Measurements from ENCODE around the gene RCCD1.

The RCCD1 gene

GRCh38 chr15:91007266-91007665, 52.6 kb downstream of the RCCD1 start:
- Histone ChIP-seq H4K20me1 (ENCODE audit: control insufficient read depth, insufficient read depth, low read depth, low read length) (no peaks in the 10 kb centered on the region; the same call in 1 of the 2 replicates), H3K27me3 (ENCODE audit: control insufficient read depth, low read length) (no peaks in the 10 kb centered on the region)

More at GRCh38 chr15:91007266-91007665, 52.6 kb downstream of the RCCD1 start:
- no peak overlapping the region for H3K4me2 ChIP-seq (ENCODE audit: low read length)
- no peaks in the 10 kb centered on the region for H3K9me2 ChIP-seq (replicated peaks; ENCODE audit: control insufficient read depth, low read length)
- no peak overlapping the region for H3K4me3 ChIP-seq (ENCODE audit: low read length)
- no peak overlapping the region for H3K27ac ChIP-seq (ENCODE audit: low read depth, low read length)
- no peaks in the 10 kb centered on the region for H3K79me2 ChIP-seq (ENCODE audit: control insufficient read depth, low read length)
- no peaks in the 10 kb centered on the region for H3K4me1 ChIP-seq (ENCODE audit: control insufficient read depth, low read length)
- H3K9me3 ChIP-seq (ENCODE audit: control insufficient read depth, insufficient read depth, low read length), result no peaks in the 10 kb centered on the region
- no peaks in the 10 kb centered on the region for H3F3A ChIP-seq (ENCODE audit: control insufficient read depth, insufficient read depth)
- TF ChIP-seq EZH2phosphoT487 (IDR thresholded peaks at IDR 0.05; ENCODE audit: borderline replicate concordance, low read length) (no peak), CTCF (IDR thresholded peaks at IDR 0.05; ENCODE audit: low read depth, low read length, poor library complexity, severe bottlenecking) (no peak)
- H3K36me3 ChIP-seq (ENCODE audit: control insufficient read depth, low read length), result peaks cover 47% of the 10 kb centered on the region

Data from DOHH2 (cell line).